ENCODE data around the gene RNF223.

Gene RNF223

GRCh38 chr1:1024149-1024770, 49.8 kb downstream of the RNF223 start:
- no CpG with 5 or more reads among the region's 9 CpGs for WGBS, 2 donors (ENCODE audit: extremely low coverage in 2 of 2, insufficient read length in 2 of 2, insufficient replicate concordance in 1 of 2)

GRCh38 chr1:1023700-1024099, 50.4 kb downstream of the RNF223 start:
- Histone ChIP-seq H2AFZ (ENCODE audit: low read length) (no peak overlapping the region), H3K79me1 (ENCODE audit: low read depth, low read length) (peaks cover 43% of the 10 kb centered on the region), H3K23ac (ENCODE audit: low read depth, low read length, poor library complexity) (no peak overlapping the region), H3K27ac (replicated peaks; ENCODE audit: low read length) (no peak overlapping the region), H3K4ac (ENCODE audit: low read length) (no peak overlapping the region), H3K4me2 (ENCODE audit: insufficient read depth, low read length, poor library complexity, severe bottlenecking) (no peak overlapping the region), H3K14ac (ENCODE audit: low read length) (no peak overlapping the region), H3K4me1 (ENCODE audit: control insufficient read depth in 2 of 2, insufficient read depth in 1 of 2, low read depth in 1 of 2, low read length in 2 of 2) (peaks cover 12 to 35% of the 10 kb centered on the region in 2 donors), H3K9me3 (replicated peaks in 1 of 2; ENCODE audit: control insufficient read depth in 2 of 2, insufficient read depth in 1 of 2, low read depth in 1 of 2, low read length in 2 of 2) (no peaks in the 10 kb centered on the region), H2AK5ac (ENCODE audit: low read depth, low read length) (peak overlapping the region; percentile 97), H2BK120ac (ENCODE audit: low read depth, low read length) (no peak overlapping the region), H4K8ac (ENCODE audit: low read depth, low read length) (no peak overlapping the region), H3K9ac (ENCODE audit: low read depth, low read length, poor library complexity) (no peak overlapping the region), H4K91ac (ENCODE audit: low read depth, low read length, poor library complexity) (no peak overlapping the region), H2BK5ac (ENCODE audit: low read length) (peak overlapping the region; percentile 82), H2BK12ac (ENCODE audit: low read length) (peak overlapping the region; percentile 84), H3K4me3 (ENCODE audit: low read length in 2 of 2) (no peak overlapping the region), H3K18ac (ENCODE audit: low read length) (peak overlapping the region; percentile 64), H3K27me3 (ENCODE audit: control insufficient read depth in 3 of 3, insufficient read depth in 3 of 3, low read depth in 1 of 3, low read length in 3 of 3) (no peaks in the 10 kb centered on the region), H2BK15ac (ENCODE audit: low read length) (peak overlapping the region; percentile 96), H3K36me3 (replicated peaks in 1 of 2; ENCODE audit: control insufficient read depth in 2 of 2, insufficient read depth in 2 of 2, low read length in 2 of 2) (peaks cover 12 to 45% of the 10 kb centered on the region in 2 donors)
- WGBS, 2 donors (ENCODE audit: extremely low coverage in 2 of 2, insufficient read length in 2 of 2, insufficient replicate concordance in 1 of 2) = no CpG with 5 or more reads among the region's 13 CpGs
- DNase-seq (ENCODE audit: low spot score) = no peak

More at GRCh38 chr1:1024149-1024770, 49.8 kb downstream of the RNF223 start:
- Histone ChIP-seq H3K9me3 (replicated peaks in 1 of 2; ENCODE audit: control insufficient read depth in 2 of 2, insufficient read depth in 1 of 2, low read depth in 1 of 2, low read length in 2 of 2) (no peaks in the 10 kb centered on the region), H2BK12ac (ENCODE audit: low read length) (peak overlapping the region; percentile 94), H3K23ac (ENCODE audit: low read depth, low read length, poor library complexity) (no peak overlapping the region), H2BK15ac (ENCODE audit: low read length) (peak overlapping the region; percentile 96), H2AK5ac (ENCODE audit: low read depth, low read length) (peak overlapping the region; percentile 97), H4K8ac (ENCODE audit: low read depth, low read length) (peak overlapping the region; percentile 3), H3K36me3 (replicated peaks in 1 of 2; ENCODE audit: control insufficient read depth in 2 of 2, insufficient read depth in 2 of 2, low read length in 2 of 2) (peaks cover 12 to 45% of the 10 kb centered on the region in 2 donors), H3K4me2 (ENCODE audit: insufficient read depth, low read length, poor library complexity, severe bottlenecking) (peak overlapping the region; percentile 18), H2BK120ac (ENCODE audit: low read depth, low read length) (no peak overlapping the region), H3K18ac (ENCODE audit: low read length) (peak overlapping the region; percentile 91), H3K9ac (ENCODE audit: low read depth, low read length, poor library complexity) (peak overlapping the region; percentile 44), H2BK5ac (ENCODE audit: low read length) (peak overlapping the region; percentile 82), H3K27ac (replicated peaks; ENCODE audit: low read length) (no peak overlapping the region), H4K91ac (ENCODE audit: low read depth, low read length, poor library complexity) (no peak overlapping the region), H3K4me1 (ENCODE audit: control insufficient read depth in 2 of 2, insufficient read depth in 1 of 2, low read depth in 1 of 2, low read length in 2 of 2) (peaks cover 12 to 35% of the 10 kb centered on the region in 2 donors), H3K14ac (ENCODE audit: low read length) (peak overlapping the region; percentile 71), H3K27me3 (ENCODE audit: control insufficient read depth in 3 of 3, insufficient read depth in 3 of 3, low read depth in 1 of 3, low read length in 3 of 3) (no peaks in the 10 kb centered on the region), H3K4me3 (ENCODE audit: low read length in 2 of 2) (peak overlapping the region in 1 of 2 donors; percentile 18), H3K79me1 (ENCODE audit: low read depth, low read length) (peaks cover 45% of the 10 kb centered on the region), H2AFZ (ENCODE audit: low read length) (no peak overlapping the region), H3K4ac (ENCODE audit: low read length) (no peak overlapping the region)
- no peak for DNase-seq (ENCODE audit: low spot score)

DNA sequence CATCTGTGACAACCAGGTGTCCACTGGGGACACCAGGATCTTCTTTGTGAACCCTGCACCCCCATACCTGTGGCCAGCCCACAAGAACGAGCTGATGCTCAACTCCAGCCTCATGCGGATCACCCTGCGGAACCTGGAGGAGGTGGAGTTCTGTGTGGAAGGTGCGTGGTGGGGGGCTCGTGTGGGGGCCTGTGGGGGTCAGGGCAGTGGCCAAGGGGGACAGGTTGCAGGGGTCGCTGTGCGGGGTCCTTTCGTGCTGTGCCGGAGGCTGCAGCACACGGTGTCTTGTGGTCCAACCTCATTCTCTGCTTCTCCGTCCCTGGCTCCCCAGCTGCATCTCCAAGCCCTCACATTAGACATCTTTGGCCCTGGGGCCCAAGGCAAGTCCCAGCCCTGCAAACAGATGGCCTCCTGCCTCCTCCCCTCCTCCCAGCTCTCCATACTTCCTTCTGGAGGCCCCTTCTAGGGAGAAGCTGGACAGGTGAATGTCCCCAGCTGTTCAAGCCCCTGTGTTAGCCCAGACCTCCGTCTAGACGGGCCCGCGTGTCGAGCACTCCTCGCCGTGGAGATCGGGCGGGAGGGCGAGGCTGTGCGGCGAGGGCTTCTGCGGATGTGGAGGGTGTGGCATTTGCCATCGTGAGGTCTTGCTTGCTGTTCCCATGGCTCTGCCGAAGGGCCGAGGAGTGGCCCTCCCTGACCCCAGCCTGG, 51.6 kb downstream of the RNF223 start:
- H3K14ac ChIP-seq (ENCODE audit: low read length) = no peak overlapping the region
- H3K4me3 ChIP-seq (ENCODE audit: low read length in 2 of 2) = no peak overlapping the region
- H2BK12ac ChIP-seq (ENCODE audit: low read length) = peak overlapping the region; percentile 33
- peak overlapping the region; percentile 80 for H3K23ac ChIP-seq (ENCODE audit: low read depth, low read length, poor library complexity)
- H3K36me3 ChIP-seq (replicated peaks in 1 of 2; ENCODE audit: control insufficient read depth in 2 of 2, insufficient read depth in 2 of 2, low read length in 2 of 2) = peaks cover 9 to 45% of the 10 kb centered on the region in 2 donors
- H4K91ac ChIP-seq (ENCODE audit: low read depth, low read length, poor library complexity) = no peak overlapping the region
- no CpG with 5 or more reads among the region's 27 CpGs for WGBS, 2 donors (ENCODE audit: extremely low coverage in 2 of 2, insufficient read length in 2 of 2, insufficient replicate concordance in 1 of 2)
- H2BK15ac ChIP-seq (ENCODE audit: low read length) = peak overlapping the region; percentile 98
- peaks cover 12 to 35% of the 10 kb centered on the region in 2 donors for H3K4me1 ChIP-seq (ENCODE audit: control insufficient read depth in 2 of 2, insufficient read depth in 1 of 2, low read depth in 1 of 2, low read length in 2 of 2)
- H2BK120ac ChIP-seq (ENCODE audit: low read depth, low read length) = no peak overlapping the region
- H3K9ac ChIP-seq (ENCODE audit: low read depth, low read length, poor library complexity) = peak overlapping the region; percentile 7
- H3K9me3 ChIP-seq (replicated peaks in 1 of 2; ENCODE audit: control insufficient read depth in 2 of 2, insufficient read depth in 1 of 2, low read depth in 1 of 2, low read length in 2 of 2) = no peaks in the 10 kb centered on the region
- H3K4me2 ChIP-seq (ENCODE audit: insufficient read depth, low read length, poor library complexity, severe bottlenecking) = no peak overlapping the region
- no peak for DNase-seq (ENCODE audit: low spot score)
- H4K8ac ChIP-seq (ENCODE audit: low read depth, low read length) = no peak overlapping the region
- H2AK5ac ChIP-seq (ENCODE audit: low read depth, low read length) = peak overlapping the region; percentile 99
- H3K4ac ChIP-seq (ENCODE audit: low read length) = no peak overlapping the region
- H3K18ac ChIP-seq (ENCODE audit: low read length) = peak overlapping the region; percentile 71
- H3K79me1 ChIP-seq (ENCODE audit: low read depth, low read length) = peaks cover 39% of the 10 kb centered on the region
- peak overlapping the region; percentile 35 for H2BK5ac ChIP-seq (ENCODE audit: low read length)
- no peak overlapping the region for H2AFZ ChIP-seq (ENCODE audit: low read length)
- H3K27ac ChIP-seq (replicated peaks; ENCODE audit: low read length) = no peak overlapping the region
- H3K27me3 ChIP-seq (ENCODE audit: control insufficient read depth in 3 of 3, insufficient read depth in 3 of 3, low read depth in 1 of 3, low read length in 3 of 3) = no peaks in the 10 kb centered on the region

GRCh38 chr1:1021920-1022259, 52.2 kb downstream of the RNF223 start:
- Histone ChIP-seq H2BK5ac (ENCODE audit: low read length) (peak overlapping the region; percentile 90), H4K8ac (ENCODE audit: low read depth, low read length) (no peak overlapping the region), H2BK15ac (ENCODE audit: low read length) (peak overlapping the region; percentile 98), H3K79me1 (ENCODE audit: low read depth, low read length) (peaks cover 34% of the 10 kb centered on the region), H3K18ac (ENCODE audit: low read length) (peak overlapping the region; percentile 71), H3K14ac (ENCODE audit: low read length) (peak overlapping the region; percentile 71), H3K4me1 (ENCODE audit: control insufficient read depth in 2 of 2, insufficient read depth in 1 of 2, low read depth in 1 of 2, low read length in 2 of 2) (peaks cover 12 to 35% of the 10 kb centered on the region in 2 donors), H2BK12ac (ENCODE audit: low read length) (peak overlapping the region; percentile 22), H3K4me2 (ENCODE audit: insufficient read depth, low read length, poor library complexity, severe bottlenecking) (peak overlapping the region; percentile 84), H2BK120ac (ENCODE audit: low read depth, low read length) (peak overlapping the region; percentile 94), H3K27ac (replicated peaks; ENCODE audit: low read length) (no peak overlapping the region), H2AFZ (ENCODE audit: low read length) (no peak overlapping the region), H3K23ac (ENCODE audit: low read depth, low read length, poor library complexity) (peak overlapping the region; percentile 80), H3K36me3 (replicated peaks in 1 of 2; ENCODE audit: control insufficient read depth in 2 of 2, insufficient read depth in 2 of 2, low read length in 2 of 2) (peaks cover 5 to 39% of the 10 kb centered on the region in 2 donors), H4K91ac (ENCODE audit: low read depth, low read length, poor library complexity) (peak overlapping the region; percentile 43), H3K4me3 (ENCODE audit: low read length in 2 of 2) (peak overlapping the region in 1 of 2 donors; percentile 21), H3K9ac (ENCODE audit: low read depth, low read length, poor library complexity) (peak overlapping the region; percentile 93), H3K27me3 (ENCODE audit: control insufficient read depth in 3 of 3, insufficient read depth in 3 of 3, low read depth in 1 of 3, low read length in 3 of 3) (no peaks in the 10 kb centered on the region), H3K9me3 (replicated peaks in 1 of 2; ENCODE audit: control insufficient read depth in 2 of 2, insufficient read depth in 1 of 2, low read depth in 1 of 2, low read length in 2 of 2) (no peaks in the 10 kb centered on the region), H2AK5ac (ENCODE audit: low read depth, low read length) (peak overlapping the region; percentile 99), H3K4ac (ENCODE audit: low read length) (no peak overlapping the region)
- DNase-seq (ENCODE audit: low spot score) = no peak
- no CpG with 5 or more reads among the region's 10 CpGs for WGBS, 2 donors (ENCODE audit: extremely low coverage in 2 of 2, insufficient read length in 2 of 2, insufficient replicate concordance in 1 of 2)

All from neuronal stem cell (in vitro differentiated cells).